ENCODE results near the gene SCYGR3. TPM values are rescaled to one million over a fixed set of nuclear protein-coding genes. Genes with fewer than 3 reads are reported as not detected.

The SCYGR3 gene
- total and polyA plus RNA-seq, 2 donors (not counting 3 experiments of a cell fraction or from before 2014, with no cell fraction given): not detected

- Histone ChIP-seq H3K36me3 (ENCODE audit: control insufficient read depth in 2 of 2, extremely low read depth in 1 of 2, insufficient read depth in 2 of 2, low read length in 2 of 2) (no peaks in the 10 kb centered on the region), H3K4me2 (ENCODE audit: insufficient read depth, low read length) (no peak overlapping the region), H3K4me3 (replicated peaks in 1 of 3; ENCODE audit: insufficient read depth in 1 of 3, low read depth in 1 of 3, low read length in 3 of 3) (no peak overlapping the region), H3K9ac (replicated peaks; ENCODE audit: extremely low read depth, insufficient read depth, low read length) (no peak overlapping the region), H3K9me3 (replicated peaks; ENCODE audit: control insufficient read depth, insufficient read depth, low read length) (no peaks in the 10 kb centered on the region), H3K27ac (ENCODE audit: insufficient read depth, low read depth, low read length) (no peak overlapping the region), H3K79me2 (ENCODE audit: control insufficient read depth, insufficient read depth, low read length) (no peaks in the 10 kb centered on the region), H2AFZ (ENCODE audit: low read depth, low read length) (no peak overlapping the region), H3K4me1 (ENCODE audit: control insufficient read depth, extremely low read depth, insufficient read depth, low read length) (no peaks in the 10 kb centered on the region), H3K9me1 (replicated peaks; ENCODE audit: control insufficient read depth, extremely low read depth, insufficient read depth, low read length) (no peaks in the 10 kb centered on the region), H3K27me3 (ENCODE audit: control insufficient read depth in 2 of 2, insufficient read depth in 2 of 2, low read length in 2 of 2) (peaks cover 0 to 3% of the 10 kb centered on the region in 2 experiments), H4K20me1 (replicated peaks; ENCODE audit: control insufficient read depth, extremely low read depth, insufficient read depth, low read length) (no peaks in the 10 kb centered on the region)
- dilution Hi-C loops (cut with MboI; ENCODE audit: extremely low pct_ligation_motif_present, low sequenced_read_pairs) (no loop called here), intact Hi-C loops (cut with micrococcal nuclease) (no loop called here)
- CTCF ChIA-PET: no interaction called here
- POLR2A ChIA-PET: no interaction called here
- no TSS peak for BruUV-seq (replicated peaks)
- no peak for FAIRE-seq
- DNase-seq (ENCODE audit: low read depth, low spot score): no peak
- TF ChIP-seq MAX (IDR thresholded peaks at IDR 0.05; ENCODE audit: insufficient read depth, insufficient read length) (no peak), JUN (IDR thresholded peaks at IDR 0.05; ENCODE audit: borderline replicate concordance, insufficient read depth, insufficient read length, low read depth) (no peak), CTCF (IDR thresholded peaks at IDR 0.05; ENCODE audit: extremely low read depth in 1 of 2, insufficient read depth in 1 of 2, low read depth in 1 of 2, low read length in 2 of 2) (no peak), FOS (IDR thresholded peaks at IDR 0.05; ENCODE audit: borderline replicate concordance, insufficient read depth, low read length) (no peak), GATA2 (IDR thresholded peaks at IDR 0.05; ENCODE audit: insufficient read depth, insufficient read length, low read depth, low read length) (no peak), MYC (IDR thresholded peaks at IDR 0.05; ENCODE audit: low read depth, low read length) (no peak), POLR2A (IDR thresholded peaks at IDR 0.05; ENCODE audit: low read depth, low read length) (no peak), POLR2AphosphoS5 (IDR thresholded peaks at IDR 0.05; ENCODE audit: insufficient read depth, low read depth, low read length) (no peak)
These were observed 37.8 kb downstream of the SCYGR3 start for GRCh38 chr2:227576812-227577211.

Data from endothelial cell of umbilical vein (primary cell).